B cell (primary cell): Measurements from ENCODE around the gene WDFY4. TPM values are rescaled to one million over a fixed set of nuclear protein-coding genes. Genes with fewer than 3 reads are reported as not detected.

ENCODE experiments used
- ATAC-seq: fragments of 200-7000 bp; cut with Tn5 transposase; one replicate; pipeline ENCODE4 v1.10.0; 2021; ENCODE audit warnings: low read depth, mild to moderate bottlenecking, moderate number of reproducible peaks, moderate library complexity
- CTCF ChIA-PET: fragments of 350-600 bp; sonication (Branson Sonifier 250); formaldehyde crosslinking; loops from one replicate; lab custom pipeline; 2021; ENCODE audit warnings: antibody characterized with exemption, inconsistent platforms; lab: Charles Lee
- POLR2A ChIA-PET: fragments of 350-600 bp; sonication (Branson Sonifier 250); formaldehyde crosslinking; loops from one replicate; lab custom pipeline; 2021; ENCODE audit warnings: antibody characterized with exemption; lab: Charles Lee
- DNase-seq: peaks from one replicate; pipeline ENCODE4 v3.0.0; 2013
- H2AFZ ChIP-seq: 2 replicates; pipeline ENCODE4 v1.6.1; 2012; ENCODE audit warnings: mild to moderate bottlenecking, low read depth, low read length; ENCODE audit not compliant: insufficient read depth, poor library complexity, severe bottlenecking
- H3K27ac ChIP-seq, 2 donors: 1 replicate in 1 of 2; 2 replicates in 1 of 2; pipeline ENCODE4 v1.5.1; 2012 to 2013; ENCODE audit warnings: low read length in 2 of 2, mild to moderate bottlenecking in 2 of 2, moderate library complexity in 1 of 2
- H3K27me3 ChIP-seq, 4 experiments: fragments of 200-600 bp in 1 of 4; sonication (generic) in 1 of 4; replicated peaks in 1 of 4; 1 replicate in 2 of 4; 2 replicates in 2 of 4; pipeline versions ENCODE4 v1.6.1 to v1.7.0; 2013 to 2016; ENCODE audit warnings: low read length in 3 of 4, mild to moderate bottlenecking in 2 of 4, mixed read lengths in 1 of 4, moderate library complexity in 1 of 4; ENCODE audit not compliant: insufficient read depth in 4 of 4, control insufficient read depth in 3 of 4; ENCODE audit errors: control extremely low read depth in 1 of 4
- H3K36me3 ChIP-seq, 2 experiments: replicated peaks in 1 of 2; 1 replicate in 1 of 2; 2 replicates in 1 of 2; pipeline versions ENCODE4 v1.6.1 to v1.7.1; 2013; ENCODE audit warnings: low read length in 1 of 2; ENCODE audit not compliant: insufficient read depth in 2 of 2, control insufficient read depth in 1 of 2; ENCODE audit errors: control extremely low read depth in 1 of 2, extremely low read depth in 1 of 2
- H3K4me1 ChIP-seq, 2 donors: fragments of 200-600 bp in 1 of 2; sonication (generic) in 1 of 2; 1 replicate in 1 of 2; 2 replicates in 1 of 2; pipeline versions ENCODE4 v1.5.1 to v1.6.1; 2013 to 2017; ENCODE audit warnings: low read length in 2 of 2; ENCODE audit not compliant: control insufficient read depth in 2 of 2, insufficient read depth in 2 of 2
- H3K4me2 ChIP-seq: replicated peaks from 2 replicates; pipeline ENCODE3; 2012; ENCODE audit warnings: mild to moderate bottlenecking, low read depth, low read length; ENCODE audit not compliant: poor library complexity, severe bottlenecking
- H3K4me3 ChIP-seq, 5 experiments: fragments of 200-600 bp in 1 of 5; sonication (generic) in 1 of 5; 1 replicate in 3 of 5; 2 replicates in 2 of 5; pipeline versions ENCODE4 v1.5.1 to v1.7.0; 2011 to 2016; ENCODE audit warnings: low read length in 4 of 5, mild to moderate bottlenecking in 4 of 5, low read depth in 2 of 5, control low read depth in 1 of 5, moderate library complexity in 1 of 5; ENCODE audit not compliant: insufficient read depth in 1 of 5; ENCODE audit errors: control extremely low read depth in 1 of 5, extremely low read depth in 1 of 5
- H3K79me2 ChIP-seq: fragments of 200-600 bp; sonication (generic); one replicate; pipeline ENCODE4 v1.6.0; 2016; ENCODE audit warnings: low read length; ENCODE audit not compliant: control insufficient read depth, insufficient read depth
- H3K9ac ChIP-seq: fragments of 200-600 bp; sonication (generic); 2 replicates; pipeline ENCODE4 v1.6.1; 2017; ENCODE audit warnings: mild to moderate bottlenecking, low read length, moderate library complexity
- H3K9me3 ChIP-seq, 3 donors: one replicate each; pipeline versions ENCODE4 v1.6.1 to v1.7.1; 2013; ENCODE audit warnings: low read length in 2 of 3; ENCODE audit not compliant: control insufficient read depth in 2 of 3, insufficient read depth in 1 of 3; ENCODE audit errors: control extremely low read depth in 1 of 3
- H4K20me1 ChIP-seq: 2 replicates; pipeline ENCODE4 v1.6.0; 2012; ENCODE audit warnings: mild to moderate bottlenecking, low read length; ENCODE audit not compliant: insufficient read depth, control insufficient read depth, poor library complexity, severe bottlenecking
- H3K27ac Mint-ChIP-seq: one replicate; pipeline ENCODE4 v1.8.0; 2021; ENCODE audit warnings: mixed read lengths
- H3K27me3 Mint-ChIP-seq: one replicate; pipeline ENCODE4 v1.8.0; 2021; ENCODE audit warnings: mixed read lengths
- H3K4me1 Mint-ChIP-seq: one replicate; pipeline ENCODE4 v1.8.0; 2021; ENCODE audit warnings: mixed read lengths
- H3K4me3 Mint-ChIP-seq: one replicate; pipeline ENCODE4 v1.8.0; 2021; ENCODE audit warnings: mixed read lengths
- H3K9me3 Mint-ChIP-seq: one replicate; pipeline ENCODE4 v1.8.0; 2022; ENCODE audit warnings: mixed read lengths; ENCODE audit not compliant: insufficient read depth
- CTCF ChIP-seq: fragments of 200-600 bp; IDR thresholded peaks from one replicate; pipeline ENCODE4 v1.8.0; 2022; ENCODE audit warnings: antibody characterized with exemption, mild to moderate bottlenecking
- EZH2 ChIP-seq: IDR thresholded peaks from 2 replicates; pipeline ENCODE4 v1.6.1; 2012; ENCODE audit warnings: borderline replicate concordance, low read depth, mild to moderate bottlenecking, moderate library complexity, low read length; ENCODE audit not compliant: insufficient read depth, poor library complexity, severe bottlenecking
- WGBS: methylation state at CpG from one replicate; pipeline ENCODE4 v1.1.5; 2013; ENCODE audit warnings: missing lambda C conversion rate; ENCODE audit not compliant: insufficient coverage; 5-methylcytosine and 5-hydroxymethylcytosine counted together
- intact Hi-C: fragments of 100-400 bp; cut with micrococcal nuclease; formaldehyde crosslinking; loops from one replicate; pipeline ENCODE4 v1.10.0; 2022
- polyA plus RNA-seq: library from polyadenylated mRNA; depleted of rRNA; stranded (reverse); fragments of >200 nt; gene quantifications from 2 replicates; pipeline ENCODE4 v1.2.3, GENCODE V29; 2012
- total RNA-seq, 2 donors: library from RNA; stranded (reverse); fragments of 120-200 nt in 1 of 2; gene quantifications; 1 replicate in 1 of 2; 2 replicates in 1 of 2; pipeline versions ENCODE4 v1.2.3 to v1.2.4, GENCODE V29; 2013 to 2022

WDFY4 gene
- total and polyA plus RNA-seq, 2 donors (not counting 1 experiment from before 2014, with no cell fraction given) = 262 to 560 TPM

GRCh38 chr10:48634984-48635557 lies 49.6 kb upstream of the WDFY4 start:
- no peak overlapping the region for H3K27ac ChIP-seq
- DNase-seq (no peak), ATAC-seq (no peak)
- no peaks in the 10 kb centered on the region for H3K79me2 ChIP-seq
- no peak overlapping the region for H2AFZ ChIP-seq
- H3K27me3 ChIP-seq = peaks cover 0 to 31% (median 16%) of the 10 kb centered on the region in 4 experiments
- POLR2A ChIA-PET = interaction anchor here (1.1 to 2.4 kb wide), 2 partner anchors 10 to 61 kb away, joined by 5 to 13 read pairs; no protein-coding TSS in a partner anchor
- no peak overlapping the region for H3K27ac Mint-ChIP-seq
- TF ChIP-seq CTCF (no peak), EZH2 (no peak)
- H3K4me1 ChIP-seq = peaks cover 40% of the 10 kb centered on the region in 2 donors
- H3K4me3 Mint-ChIP-seq = peak overlapping the region; percentile 80
- 59% methylated on average over 7 of the region's 8 CpGs for WGBS
- peaks cover under 1 to 7% (median 1%) of the 10 kb centered on the region in 3 donors for H3K9me3 ChIP-seq
- peaks cover 30% of the 10 kb centered on the region for H4K20me1 ChIP-seq
- peaks cover 33% of the 10 kb centered on the region for H3K27me3 Mint-ChIP-seq
- no peak overlapping the region for H3K4me3 ChIP-seq
- CTCF ChIA-PET = interaction anchor here (1.1 to 10.3 kb wide), 6 partner anchors 10 to 116 kb away, joined by 3 to 100 read pairs (median 8); partner anchors contain the start of gene ARHGAP22
- intact Hi-C loops = loop anchor here (1.0 to 2.0 kb wide), 3 partner anchors 21 to 61 kb away; no protein-coding TSS in a partner anchor
- H3K4me1 Mint-ChIP-seq = peaks cover 45% of the 10 kb centered on the region
- H3K4me2 ChIP-seq = peak overlapping the region; percentile 71
- peaks cover 2% of the 10 kb centered on the region for H3K9me3 Mint-ChIP-seq
- no peaks in the 10 kb centered on the region for H3K36me3 ChIP-seq
- H3K9ac ChIP-seq = peak overlapping the region; percentile 19

GRCh38 chr10:48636231-48636630 lies 48.4 kb upstream of the WDFY4 start:
- Histone ChIP-seq H3K9me3 (peaks cover 7 to 8% (median 8%) of the 10 kb centered on the region in 3 donors), H3K9ac (no peak overlapping the region), H2AFZ (no peak overlapping the region), H4K20me1 (peaks cover 30% of the 10 kb centered on the region), H3K4me3 (no peak overlapping the region), H3K4me2 (no peak overlapping the region), H3K79me2 (no peaks in the 10 kb centered on the region), H3K27me3 (peaks cover 0 to 31% (median 16%) of the 10 kb centered on the region in 4 experiments), H3K36me3 (no peaks in the 10 kb centered on the region), H3K4me1 (peaks cover 40% of the 10 kb centered on the region in 2 donors), H3K27ac (no peak overlapping the region)
- no peak for TF ChIP-seq CTCF
- no peak for TF ChIP-seq EZH2
- ChIA-PET POLR2A (interaction anchor here (1.1 to 2.4 kb wide), 2 partner anchors 11 to 62 kb away, joined by 5 to 13 read pairs; no protein-coding TSS in a partner anchor), CTCF (interaction anchor here (0.5 to 10.3 kb wide), 4 partner anchors 21 to 153 kb away, joined by 3 to 100 read pairs (median 28); partner anchors contain the start of gene ARHGAP22)
- peaks cover 3% of the 10 kb centered on the region for H3K9me3 Mint-ChIP-seq
- H3K27me3 Mint-ChIP-seq = peaks cover 30% of the 10 kb centered on the region
- peak overlapping the region; percentile 34 for H3K27ac Mint-ChIP-seq
- peaks cover 45% of the 10 kb centered on the region for H3K4me1 Mint-ChIP-seq
- 93% methylated on average over 3 of the region's 3 CpGs for WGBS
- intact Hi-C loops = no loop called here
- ATAC-seq = no peak
- H3K4me3 Mint-ChIP-seq = peak overlapping the region; percentile 8
- DNase-seq = peak; percentile 16
